Tibial nerve (tissue), 4 donors: ENCODE results near the gene ISOC1. TPM values are rescaled to one million over a fixed set of nuclear protein-coding genes. Genes with fewer than 3 reads are reported as not detected.

Experiments used
- DNase-seq, 2 donors: peaks; one replicate each; pipeline ENCODE4 v3.0.0-alpha.2; 2019; ENCODE audit warnings: low spot score in 2 of 2
- H3K27ac ChIP-seq, 4 donors: fragments of 200-600 bp; sonication (generic) in 3 of 4; one replicate each; pipeline ENCODE4 v1.5.1; 2017 to 2019; ENCODE audit warnings: mild to moderate bottlenecking in 1 of 4
- H3K27me3 ChIP-seq, 2 donors: fragments of 200-600 bp; sonication (generic) in 1 of 2; one replicate each; pipeline versions ENCODE4 v1.5.1 to v1.6.0; 2017 to 2019
- H3K36me3 ChIP-seq, 3 donors: fragments of 200-600 bp; sonication (generic); one replicate each; pipeline ENCODE4 v1.5.1; 2018 to 2019
- H3K4me1 ChIP-seq, 4 donors: fragments of 200-600 bp; sonication (generic) in 3 of 4; one replicate each; pipeline ENCODE4 v1.5.1; 2017 to 2019
- H3K4me3 ChIP-seq, 4 donors: fragments of 200-600 bp; sonication (generic) in 3 of 4; one replicate each; pipeline ENCODE4 v1.5.1; 2017 to 2019; ENCODE audit warnings: mild to moderate bottlenecking in 1 of 4, moderate library complexity in 1 of 4
- H3K9me3 ChIP-seq, 4 donors: fragments of 200-600 bp; sonication (generic) in 3 of 4; one replicate each; pipeline ENCODE4 v1.5.1; 2017 to 2019
- CTCF ChIP-seq, 5 experiments: fragments of 200-600 bp in 3 of 5; fragments of 450-650 bp in 2 of 5; sonication (generic) in 3 of 5; IDR thresholded peaks; one replicate each; pipeline ENCODE4 v1.5.1; 2016 to 2019; ENCODE audit warnings: antibody characterized with exemption in 5 of 5, mild to moderate bottlenecking in 3 of 5, moderate library complexity in 2 of 5
- EP300 ChIP-seq, 2 donors: sonication (generic); formaldehyde crosslinking; IDR thresholded peaks; one replicate each; pipeline ENCODE4 v1.6.1; 2017; ENCODE audit warnings: antibody characterized with exemption in 2 of 2, mild to moderate bottlenecking in 1 of 2
- POLR2A ChIP-seq, 2 donors: fragments of 450-650 bp; IDR thresholded peaks; one replicate each; pipeline ENCODE4 v1.6.1; 2017; ENCODE audit warnings: antibody characterized with exemption in 2 of 2, mild to moderate bottlenecking in 2 of 2, moderate library complexity in 2 of 2
- WGBS, 2 donors: methylation state at CpG; one replicate each; pipeline ENCODE4 v1.1.5; 2018; 5-methylcytosine and 5-hydroxymethylcytosine counted together
- total RNA-seq, 4 donors: library from RNA; depleted of rRNA; stranded (reverse); fragments of >200 nt; gene quantifications; one replicate each; pipeline ENCODE4 v1.1.0, GENCODE V29; 2016

The ISOC1 gene
- total RNA-seq, 4 donors from 2014 or later = 9.3 to 20.5 (median 18.8) TPM

GRCh38 chr5:129069292-129069691, 25.3 kb upstream of the ISOC1 start:
- 91 to 96% methylated on average over 2 of the region's 2 CpGs for WGBS, 2 donors
- Histone ChIP-seq H3K4me1 (no peaks in the 10 kb centered on the region), H3K27ac (no peak overlapping the region), H3K27me3 (no peaks in the 10 kb centered on the region), H3K9me3 (no peaks in the 10 kb centered on the region), H3K36me3 (no peaks in the 10 kb centered on the region), H3K4me3 (no peak overlapping the region)
- no peak for DNase-seq
- TF ChIP-seq CTCF (IDR thresholded peaks at IDR 0.05) (no peak), EP300 (IDR thresholded peaks at IDR 0.05) (no peak), POLR2A (IDR thresholded peaks at IDR 0.05) (no peak)

- H3K27ac ChIP-seq = no peak overlapping the region
- DNase-seq = no peak
- no peak overlapping the region for H3K4me3 ChIP-seq
- 66 to 74% methylated on average over 3 of the region's 3 CpGs for WGBS, 2 donors
- no peaks in the 10 kb centered on the region for H3K27me3 ChIP-seq
- no peaks in the 10 kb centered on the region for H3K36me3 ChIP-seq
- H3K9me3 ChIP-seq = no peaks in the 10 kb centered on the region
- TF ChIP-seq CTCF (IDR thresholded peaks at IDR 0.05) (no peak), EP300 (IDR thresholded peaks at IDR 0.05) (no peak), POLR2A (IDR thresholded peaks at IDR 0.05) (no peak)
- H3K4me1 ChIP-seq = no peaks in the 10 kb centered on the region
Measured at GRCh38 chr5:129073111-129073510, 21.4 kb upstream of the ISOC1 start.

GRCh38 chr5:129074903-129075302, 19.6 kb upstream of the ISOC1 start:
- Histone ChIP-seq H3K9me3 (no peaks in the 10 kb centered on the region), H3K27ac (no peak overlapping the region), H3K27me3 (no peaks in the 10 kb centered on the region), H3K4me1 (no peaks in the 10 kb centered on the region), H3K36me3 (no peaks in the 10 kb centered on the region), H3K4me3 (no peak overlapping the region)
- DNase-seq = no peak
- TF ChIP-seq EP300 (IDR thresholded peaks at IDR 0.05) (no peak), CTCF (IDR thresholded peaks at IDR 0.05) (no peak), POLR2A (IDR thresholded peaks at IDR 0.05) (no peak)
- 75 to 86% methylated on average over 4 of the region's 4 CpGs for WGBS, 2 donors

DNA sequence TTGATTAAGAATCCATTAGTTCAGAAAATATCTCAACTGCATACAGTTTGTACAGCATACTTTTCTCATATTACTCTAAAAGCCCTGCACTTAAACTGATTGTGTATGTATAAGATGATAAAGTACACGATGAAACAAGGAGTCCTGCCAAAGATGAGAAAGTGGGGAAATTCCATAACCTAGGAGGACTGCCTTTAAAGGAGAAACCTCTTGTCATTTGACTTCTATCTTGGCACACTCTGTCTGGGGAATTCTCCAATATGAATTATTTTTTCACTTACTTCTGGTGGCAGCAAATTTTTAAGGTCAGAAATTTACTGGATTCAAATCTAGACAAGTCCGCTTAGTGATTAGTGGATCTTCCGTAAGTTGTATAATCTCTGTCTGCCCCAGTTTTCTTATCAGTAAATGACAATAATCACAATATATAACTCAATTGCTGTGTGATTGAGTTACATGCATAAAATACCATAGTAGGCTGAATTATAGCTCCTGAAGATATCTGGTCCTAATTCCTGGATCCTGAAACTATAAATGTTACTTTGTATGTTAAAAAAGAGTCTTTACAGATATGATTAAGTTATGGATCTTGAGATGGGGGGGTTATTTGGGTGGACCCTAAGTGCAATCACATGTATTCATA, 17.0 kb upstream of the ISOC1 start:
- Histone ChIP-seq H3K27me3 (no peaks in the 10 kb centered on the region), H3K27ac (no peak overlapping the region), H3K36me3 (no peaks in the 10 kb centered on the region), H3K4me1 (no peaks in the 10 kb centered on the region), H3K4me3 (no peak overlapping the region), H3K9me3 (no peaks in the 10 kb centered on the region)
- TF ChIP-seq POLR2A (IDR thresholded peaks at IDR 0.05) = no peak
- no peak for TF ChIP-seq CTCF (IDR thresholded peaks at IDR 0.05)
- TF ChIP-seq EP300 (IDR thresholded peaks at IDR 0.05) = no peak
- WGBS, 2 donors = 81% methylated on average over 3 of the region's 3 CpGs
- DNase-seq = no peak

GRCh38 chr5:129078247-129078646, 16.3 kb upstream of the ISOC1 start:
- WGBS, 2 donors = 15 to 44% methylated on average over 1 of the region's 1 CpG
- TF ChIP-seq EP300 (IDR thresholded peaks at IDR 0.05) = no peak
- no peak for TF ChIP-seq POLR2A (IDR thresholded peaks at IDR 0.05)
- no peak for TF ChIP-seq CTCF (IDR thresholded peaks at IDR 0.05)

More at GRCh38 chr5:129078247-129078646, 16.3 kb upstream of the ISOC1 start:
- Histone ChIP-seq H3K4me3 (no peak overlapping the region), H3K27ac (no peak overlapping the region), H3K4me1 (no peaks in the 10 kb centered on the region), H3K9me3 (no peaks in the 10 kb centered on the region), H3K36me3 (no peaks in the 10 kb centered on the region), H3K27me3 (no peaks in the 10 kb centered on the region)
- DNase-seq = no peak
